HepG2 (cell line): ENCODE results near the gene SHROOM1. TPM values are rescaled to one million over a fixed set of nuclear protein-coding genes. Genes with fewer than 3 reads are reported as not detected.

Experiments used
- ARID5B ChIP-seq: IDR thresholded peaks from 2 replicates; pipeline ENCODE4 v1.4.0; 2020; ENCODE audit warnings: mild to moderate bottlenecking, missing genetic modification reagents
- ATF7-NPFF ChIP-seq: sonication (generic); formaldehyde crosslinking; IDR thresholded peaks from 2 replicates; pipeline ENCODE4 v1.8.1; 2023; ENCODE audit warnings: mild to moderate bottlenecking, low read depth, missing genetic modification reagents, moderate library complexity
- CBFB ChIP-seq: sonication (generic); formaldehyde crosslinking; IDR thresholded peaks from 2 replicates; pipeline ENCODE4 v1.4.0; 2020; ENCODE audit warnings: missing genetic modification reagents
- CEBPB ChIP-seq: IDR thresholded peaks from 2 replicates; pipeline ENCODE4 v1.6.1; 2011; ENCODE audit warnings: low read depth, low read length, improper control_type of control experiment, borderline replicate concordance
- ETV5 ChIP-seq: IDR thresholded peaks from 2 replicates; pipeline ENCODE4 v1.6.1; 2018; ENCODE audit warnings: missing biosample characterization, missing genetic modification reagents, inconsistent platforms, borderline replicate concordance
- MAFK ChIP-seq, 2 experiments: IDR thresholded peaks in 1 of 2; conservative IDR thresholded peaks in 1 of 2; 2 replicates each; pipeline ENCODE4 v1.6.1; 2011; ENCODE audit warnings: improper control_type of control experiment in 2 of 2, low read length in 2 of 2
- MED1 ChIP-seq: sonication (generic); formaldehyde crosslinking; IDR thresholded peaks from 2 replicates; pipeline ENCODE4 v1.4.0; 2020; ENCODE audit warnings: missing genetic modification reagents
- PAF1 ChIP-seq: IDR thresholded peaks from 2 replicates; pipeline ENCODE4 v1.6.1; 2016; ENCODE audit warnings: missing genetic modification reagents, missing compliant biosample characterization
- PAX8 ChIP-seq: sonication (generic); formaldehyde crosslinking; IDR thresholded peaks from 2 replicates; pipeline ENCODE4 v1.8.0; 2022; ENCODE audit warnings: mild to moderate bottlenecking, missing genetic modification reagents, borderline replicate concordance
- RCOR2 ChIP-seq: IDR thresholded peaks from 2 replicates; pipeline ENCODE4 v1.6.1; 2016; ENCODE audit warnings: missing biosample characterization, missing genetic modification reagents
- REXO4 ChIP-seq: sonication (generic); formaldehyde crosslinking; IDR thresholded peaks from 2 replicates; pipeline ENCODE4 v1.8.0; 2022; ENCODE audit warnings: missing genetic modification reagents, mild to moderate bottlenecking, borderline replicate concordance
- SUZ12 ChIP-seq: fragments of 150-350 bp; IDR thresholded peaks from 2 replicates; pipeline ENCODE4 v1.6.1; 2014; ENCODE audit warnings: low read depth, low read length
- TBX2 ChIP-seq: sonication (generic); formaldehyde crosslinking; IDR thresholded peaks from 2 replicates; pipeline ENCODE4 v1.5.0; 2020; ENCODE audit warnings: missing genetic modification reagents, mild to moderate bottlenecking, borderline replicate concordance
- U2AF1 ChIP-seq: fragments of 200-400 bp; formaldehyde crosslinking; optimal IDR thresholded peaks from 2 replicates; pipeline ENCODE3; 2017; ENCODE audit warnings: mild to moderate bottlenecking, low read depth, low read length
- ZFP62 ChIP-seq: sonication (generic); formaldehyde crosslinking; IDR thresholded peaks from 2 replicates; pipeline ENCODE4 v1.4.0; 2020; ENCODE audit warnings: missing genetic modification reagents
- ZNF670 ChIP-seq: sonication (generic); formaldehyde crosslinking; IDR thresholded peaks from 2 replicates; pipeline ENCODE4 v1.8.0; 2022; ENCODE audit warnings: mild to moderate bottlenecking, missing genetic modification reagents, borderline replicate concordance
- ZNF7 ChIP-seq: IDR thresholded peaks from 2 replicates; pipeline ENCODE4 v1.6.1; 2016; ENCODE audit warnings: missing biosample characterization, missing genetic modification reagents
- ZNF839 ChIP-seq: sonication (generic); formaldehyde crosslinking; IDR thresholded peaks from 2 replicates; pipeline ENCODE4 v1.4.0; 2020; ENCODE audit warnings: missing genetic modification reagents, mild to moderate bottlenecking, borderline replicate concordance
- polyA plus RNA-seq, 8 experiments: library from polyadenylated mRNA; depleted of rRNA in 3 of 8; stranded (reverse) in 7 of 8; unstranded in 1 of 8; fragments of >200 nt; fragmentation: Illumina TruSeq in 4 of 8; extraction: Trizol in 4 of 8; gene quantifications; 2 replicates each; pipeline versions ENCODE4 v1.2.1 to v1.2.3, GENCODE V29; 2011 to 2016; ENCODE audit warnings: low read depth in 4 of 8, missing spikeins in 1 of 8, mixed read lengths in 1 of 8; ENCODE audit not compliant: insufficient read depth in 1 of 8
- total RNA-seq, 5 experiments: library from RNA; depleted of rRNA; stranded (reverse); fragments of >200 nt; fragmentation: Illumina TruSeq; extraction: Trizol; gene quantifications; 2 replicates each; pipeline ENCODE4 v1.2.3, GENCODE V29; 2016; ENCODE audit warnings: low read depth in 1 of 5
- TF ChIP-seq, protein P1 (sequence below): IDR thresholded peaks from 2 replicates; pipeline ENCODE4 v1.6.1; 2016; ENCODE audit warnings: low read depth, missing genetic modification reagents, missing compliant biosample characterization
- TF ChIP-seq, protein P2 (sequence below): sonication (generic); formaldehyde crosslinking; IDR thresholded peaks from 2 replicates; pipeline ENCODE4 v1.5.0; 2020; ENCODE audit warnings: mild to moderate bottlenecking, missing genetic modification reagents

The SHROOM1 gene
- total and polyA plus RNA-seq, 2 of the 13 experiments (the other 11 are each of a cell fraction or from before 2014, with no cell fraction given), result 18.2 to 25.7 TPM

DNA sequence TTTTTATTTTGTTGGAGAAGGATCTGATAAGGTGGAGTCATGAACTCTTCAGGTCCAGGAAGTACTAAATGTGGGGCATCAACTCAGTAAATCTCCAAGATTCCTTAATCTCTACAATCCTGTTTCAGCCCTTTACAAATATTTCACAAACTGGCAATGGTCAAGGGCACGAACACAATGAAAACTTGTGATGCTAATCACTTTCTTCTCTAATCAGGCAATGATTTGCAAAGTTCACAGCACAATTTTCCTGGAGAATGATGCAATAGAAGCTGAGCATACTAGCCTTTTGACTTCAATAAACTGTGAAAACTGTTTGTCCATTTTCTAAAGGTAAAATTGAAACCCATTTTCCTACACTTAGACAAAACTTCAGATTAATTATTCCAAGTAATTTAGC is 18.9 kb upstream of the SHROOM1 start (continued):
- TF ChIP-seq, protein P1, sequence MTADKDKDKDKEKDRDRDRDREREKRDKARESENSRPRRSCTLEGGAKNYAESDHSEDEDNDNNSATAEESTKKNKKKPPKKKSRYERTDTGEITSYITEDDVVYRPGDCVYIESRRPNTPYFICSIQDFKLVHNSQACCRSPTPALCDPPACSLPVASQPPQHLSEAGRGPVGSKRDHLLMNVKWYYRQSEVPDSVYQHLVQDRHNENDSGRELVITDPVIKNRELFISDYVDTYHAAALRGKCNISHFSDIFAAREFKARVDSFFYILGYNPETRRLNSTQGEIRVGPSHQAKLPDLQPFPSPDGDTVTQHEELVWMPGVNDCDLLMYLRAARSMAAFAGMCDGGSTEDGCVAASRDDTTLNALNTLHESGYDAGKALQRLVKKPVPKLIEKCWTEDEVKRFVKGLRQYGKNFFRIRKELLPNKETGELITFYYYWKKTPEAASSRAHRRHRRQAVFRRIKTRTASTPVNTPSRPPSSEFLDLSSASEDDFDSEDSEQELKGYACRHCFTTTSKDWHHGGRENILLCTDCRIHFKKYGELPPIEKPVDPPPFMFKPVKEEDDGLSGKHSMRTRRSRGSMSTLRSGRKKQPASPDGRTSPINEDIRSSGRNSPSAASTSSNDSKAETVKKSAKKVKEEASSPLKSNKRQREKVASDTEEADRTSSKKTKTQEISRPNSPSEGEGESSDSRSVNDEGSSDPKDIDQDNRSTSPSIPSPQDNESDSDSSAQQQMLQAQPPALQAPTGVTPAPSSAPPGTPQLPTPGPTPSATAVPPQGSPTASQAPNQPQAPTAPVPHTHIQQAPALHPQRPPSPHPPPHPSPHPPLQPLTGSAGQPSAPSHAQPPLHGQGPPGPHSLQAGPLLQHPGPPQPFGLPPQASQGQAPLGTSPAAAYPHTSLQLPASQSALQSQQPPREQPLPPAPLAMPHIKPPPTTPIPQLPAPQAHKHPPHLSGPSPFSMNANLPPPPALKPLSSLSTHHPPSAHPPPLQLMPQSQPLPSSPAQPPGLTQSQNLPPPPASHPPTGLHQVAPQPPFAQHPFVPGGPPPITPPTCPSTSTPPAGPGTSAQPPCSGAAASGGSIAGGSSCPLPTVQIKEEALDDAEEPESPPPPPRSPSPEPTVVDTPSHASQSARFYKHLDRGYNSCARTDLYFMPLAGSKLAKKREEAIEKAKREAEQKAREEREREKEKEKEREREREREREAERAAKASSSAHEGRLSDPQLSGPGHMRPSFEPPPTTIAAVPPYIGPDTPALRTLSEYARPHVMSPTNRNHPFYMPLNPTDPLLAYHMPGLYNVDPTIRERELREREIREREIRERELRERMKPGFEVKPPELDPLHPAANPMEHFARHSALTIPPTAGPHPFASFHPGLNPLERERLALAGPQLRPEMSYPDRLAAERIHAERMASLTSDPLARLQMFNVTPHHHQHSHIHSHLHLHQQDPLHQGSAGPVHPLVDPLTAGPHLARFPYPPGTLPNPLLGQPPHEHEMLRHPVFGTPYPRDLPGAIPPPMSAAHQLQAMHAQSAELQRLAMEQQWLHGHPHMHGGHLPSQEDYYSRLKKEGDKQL (CRISPR knock-in tag), result no peak
- TF ChIP-seq ARID5B (CRISPR knock-in tag) (peak; percentile 54), CEBPB (peak; percentile 92), U2AF1 (no peak), ETV5 (CRISPR knock-in tag) (no peak), CBFB (CRISPR knock-in tag) (no peak), ZNF7 (no peak), ZFP62 (CRISPR knock-in tag) (no peak), ZNF670 (CRISPR knock-in tag) (no peak), MAFK (conservative IDR thresholded peaks at IDR 0.05 in 1 of 2, IDR thresholded peaks at IDR 0.05 in 1 of 2; ENCODE audit: low read length in 2 of 2) (no peak), MED1 (0 out of 2 replicates have a peak, but pooled peaks have one; percentile 39), PAX8 (CRISPR knock-in tag) (no peak), REXO4 (CRISPR knock-in tag) (no peak), ATF7-NPFF (no peak), SUZ12 (no peak), RCOR2 (0 out of 2 replicates have a peak, but pooled peaks have one; percentile 15), ZNF839 (CRISPR knock-in tag) (no peak), TBX2 (CRISPR knock-in tag) (peak; percentile 40; the same call in 1 of the 2 replicates), PAF1 (CRISPR knock-in tag) (no peak)
- TF ChIP-seq, protein P2, sequence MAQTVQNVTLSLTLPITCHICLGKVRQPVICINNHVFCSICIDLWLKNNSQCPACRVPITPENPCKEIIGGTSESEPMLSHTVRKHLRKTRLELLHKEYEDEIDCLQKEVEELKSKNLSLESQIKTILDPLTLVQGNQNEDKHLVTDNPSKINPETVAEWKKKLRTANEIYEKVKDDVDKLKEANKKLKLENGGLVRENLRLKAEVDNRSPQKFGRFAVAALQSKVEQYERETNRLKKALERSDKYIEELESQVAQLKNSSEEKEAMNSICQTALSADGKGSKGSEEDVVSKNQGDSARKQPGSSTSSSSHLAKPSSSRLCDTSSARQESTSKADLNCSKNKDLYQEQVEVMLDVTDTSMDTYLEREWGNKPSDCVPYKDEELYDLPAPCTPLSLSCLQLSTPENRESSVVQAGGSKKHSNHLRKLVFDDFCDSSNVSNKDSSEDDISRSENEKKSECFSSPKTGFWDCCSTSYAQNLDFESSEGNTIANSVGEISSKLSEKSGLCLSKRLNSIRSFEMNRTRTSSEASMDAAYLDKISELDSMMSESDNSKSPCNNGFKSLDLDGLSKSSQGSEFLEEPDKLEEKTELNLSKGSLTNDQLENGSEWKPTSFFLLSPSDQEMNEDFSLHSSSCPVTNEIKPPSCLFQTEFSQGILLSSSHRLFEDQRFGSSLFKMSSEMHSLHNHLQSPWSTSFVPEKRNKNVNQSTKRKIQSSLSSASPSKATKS, result no peak
